Neural cell (in vitro differentiated cells): ENCODE data around the gene HSPB7.

Experiments
- EZH2 ChIP-seq: fragments of 200-600, 300-800 bp; shearing (Covaris generic), sonication (generic); IDR thresholded peaks from 2 replicates; pipeline ENCODE4 v1.6.1; 2014; ENCODE audit warnings: antibody characterized with exemption, low read length, borderline replicate concordance, mild to moderate bottlenecking; ENCODE audit not compliant: insufficient read depth, poor library complexity, severe bottlenecking
- MXI1 ChIP-seq: fragments of 450-650 bp; conservative IDR thresholded peaks from 2 replicates; pipeline ENCODE4 v1.6.1; 2014; ENCODE audit warnings: antibody characterized with exemption, mild to moderate bottlenecking; ENCODE audit not compliant: poor library complexity, severe bottlenecking
- POLR2AphosphoS5 ChIP-seq: IDR thresholded peaks from 2 replicates; pipeline ENCODE4 v1.6.1; 2012
- TF ChIP-seq, protein P1 (sequence below): fragments of 450-650 bp; IDR thresholded peaks from 2 replicates; pipeline ENCODE4 v1.5.1; 2014; ENCODE audit warnings: antibody characterized with exemption, mild to moderate bottlenecking, moderate library complexity; ENCODE audit not compliant: poor library complexity, severe bottlenecking

- TF ChIP-seq, protein P1, sequence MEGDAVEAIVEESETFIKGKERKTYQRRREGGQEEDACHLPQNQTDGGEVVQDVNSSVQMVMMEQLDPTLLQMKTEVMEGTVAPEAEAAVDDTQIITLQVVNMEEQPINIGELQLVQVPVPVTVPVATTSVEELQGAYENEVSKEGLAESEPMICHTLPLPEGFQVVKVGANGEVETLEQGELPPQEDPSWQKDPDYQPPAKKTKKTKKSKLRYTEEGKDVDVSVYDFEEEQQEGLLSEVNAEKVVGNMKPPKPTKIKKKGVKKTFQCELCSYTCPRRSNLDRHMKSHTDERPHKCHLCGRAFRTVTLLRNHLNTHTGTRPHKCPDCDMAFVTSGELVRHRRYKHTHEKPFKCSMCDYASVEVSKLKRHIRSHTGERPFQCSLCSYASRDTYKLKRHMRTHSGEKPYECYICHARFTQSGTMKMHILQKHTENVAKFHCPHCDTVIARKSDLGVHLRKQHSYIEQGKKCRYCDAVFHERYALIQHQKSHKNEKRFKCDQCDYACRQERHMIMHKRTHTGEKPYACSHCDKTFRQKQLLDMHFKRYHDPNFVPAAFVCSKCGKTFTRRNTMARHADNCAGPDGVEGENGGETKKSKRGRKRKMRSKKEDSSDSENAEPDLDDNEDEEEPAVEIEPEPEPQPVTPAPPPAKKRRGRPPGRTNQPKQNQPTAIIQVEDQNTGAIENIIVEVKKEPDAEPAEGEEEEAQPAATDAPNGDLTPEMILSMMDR = no peak
- TF ChIP-seq EZH2 (no peak), POLR2AphosphoS5 (no peak), MXI1 (no peak)
Observed at GRCh38 chr1:15992582-15993500, 25.0 kb downstream of the HSPB7 start.
